Non-pigmented ciliary epithelial cell (primary cell): Measurements from ENCODE around the gene PDGFB.
A peak's percentile ranks its signal among the peaks of the same experiment; 100 is the strongest.
"Not testable (repeated sequence)": the region's sequence is repeated elsewhere in the genome, so short reads cannot be mapped to it uniquely, and the experiment has no call there.

Source experiments
- DNase-seq: peaks from one replicate; pipeline ENCODE4 v3.0.0-alpha.2; 2010; ENCODE audit warnings: low read depth

Gene PDGFB

DNA sequence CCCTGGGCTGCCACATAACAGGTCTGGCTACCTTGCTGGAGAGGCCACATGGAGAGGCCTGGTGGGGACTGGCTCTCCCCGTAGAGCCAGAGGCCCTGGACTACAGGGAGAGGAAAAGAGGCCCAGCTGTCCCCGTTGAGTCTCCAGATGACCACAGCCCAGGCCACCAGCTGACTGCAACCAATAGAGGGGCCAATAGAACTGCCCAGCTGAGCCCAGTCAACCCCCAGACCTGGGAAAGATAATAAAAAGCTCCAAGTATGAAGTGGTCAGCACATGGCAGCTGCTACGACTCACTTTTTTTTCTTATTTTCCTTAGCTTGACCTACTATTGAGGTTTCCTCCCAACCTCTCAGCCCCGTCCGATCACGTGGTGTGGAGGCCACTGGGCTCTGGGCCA lies 18.4 kb downstream of the PDGFB start:
- no peak for DNase-seq

DNA sequence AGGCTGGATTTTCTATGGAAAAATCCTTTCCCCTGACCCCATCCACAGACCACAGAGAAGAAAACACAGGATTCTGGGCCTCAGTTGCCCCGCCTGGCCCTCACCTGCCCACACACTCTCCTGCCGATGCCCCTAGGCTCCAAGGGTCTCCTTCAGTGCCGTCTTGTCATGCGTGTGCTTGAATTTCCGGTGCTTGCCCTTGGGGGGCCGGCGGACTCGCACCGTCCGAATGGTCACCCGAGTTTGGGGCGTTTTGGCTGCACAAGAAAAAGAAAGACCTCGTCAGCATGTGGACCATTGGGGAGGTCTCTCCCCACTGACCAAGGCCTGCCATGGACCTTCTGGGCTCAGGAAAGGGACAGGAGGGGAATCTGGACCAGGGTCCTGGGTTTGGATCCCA lies 19.2 kb downstream of the PDGFB start:
- DNase-seq = no peak

DNA sequence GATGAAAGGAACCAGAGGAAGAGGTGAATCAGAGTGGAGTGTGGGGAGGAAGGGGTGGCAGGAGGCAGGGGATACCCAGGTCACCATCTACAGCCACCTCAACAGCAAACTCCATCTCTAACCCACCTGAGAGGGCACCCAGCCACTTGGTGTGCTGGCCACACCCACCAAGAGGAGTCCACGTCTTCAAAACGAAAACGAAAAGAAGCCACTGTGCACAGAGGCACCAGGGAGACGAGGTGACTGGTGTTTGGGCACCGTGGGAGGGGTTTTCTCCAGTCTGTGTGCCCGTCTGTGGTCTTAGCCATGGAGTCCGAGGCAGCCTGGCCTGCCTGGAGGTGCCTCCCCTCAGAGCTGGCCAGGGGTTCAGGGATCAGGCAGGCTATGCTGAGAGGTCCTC lies 20.2 kb downstream of the PDGFB start:
- no peak for DNase-seq

DNA sequence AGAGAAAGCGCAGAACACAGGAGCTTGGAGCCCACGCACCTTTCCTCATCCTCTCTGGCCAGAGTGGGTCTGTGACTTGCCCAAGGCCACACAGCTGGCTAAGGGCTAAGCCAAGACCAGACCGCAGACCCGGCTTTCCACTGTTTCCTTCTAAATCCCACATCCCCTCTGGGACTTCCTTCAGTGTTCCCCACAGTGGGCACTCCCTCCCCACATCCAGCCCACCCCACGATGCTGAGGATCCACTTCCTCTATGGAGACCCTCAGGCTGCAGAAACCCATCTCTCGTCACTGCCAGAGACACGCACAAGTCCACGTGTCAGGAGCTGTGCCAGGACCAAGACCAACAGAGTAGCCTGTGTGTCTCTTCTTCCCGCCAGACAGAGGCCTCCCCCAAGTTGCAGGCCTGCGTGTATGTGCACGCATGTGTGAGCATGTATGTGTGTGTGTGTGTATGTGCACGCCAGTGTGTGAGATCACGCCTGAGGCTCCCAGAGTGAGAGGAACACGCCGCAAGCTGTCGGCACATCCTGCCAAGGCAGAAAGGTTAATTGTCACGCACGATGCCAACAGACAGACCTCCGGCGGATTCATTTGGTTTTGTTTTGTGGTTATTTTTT lies 21.6 kb downstream of the PDGFB start:
- no peak for DNase-seq

DNA sequence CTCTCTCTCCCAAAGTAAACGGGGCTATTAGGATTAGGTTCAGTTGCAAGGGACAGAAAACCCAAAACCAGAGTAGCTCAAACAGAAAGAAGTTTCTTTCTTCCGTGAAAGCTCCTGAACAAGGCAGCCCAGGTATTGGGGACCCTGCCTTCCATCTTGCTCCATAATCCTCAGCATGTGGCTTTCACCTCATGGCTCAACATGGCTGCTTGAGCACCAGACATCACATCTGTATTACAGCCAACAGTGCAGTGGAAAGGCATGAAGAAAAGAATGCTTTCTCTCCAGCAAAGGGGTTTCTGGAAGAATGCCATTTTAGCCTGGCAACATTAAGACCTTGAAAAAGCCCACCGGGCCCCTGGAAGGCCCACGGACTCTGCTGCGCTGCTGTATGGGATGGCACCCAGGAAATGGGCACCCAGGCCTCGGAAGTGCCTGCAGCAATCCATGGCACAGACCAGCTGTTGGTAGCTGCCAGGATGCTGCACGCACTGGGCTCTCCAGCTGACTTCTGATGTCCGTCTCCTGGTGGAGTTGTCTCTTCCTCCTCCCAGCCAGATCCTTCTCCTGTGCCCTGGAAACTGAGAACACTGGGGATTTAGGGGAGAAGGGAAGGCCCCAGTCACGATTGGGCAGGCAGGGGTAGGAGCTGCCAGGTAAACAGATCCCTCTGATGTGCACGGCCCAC lies 22.6 kb downstream of the PDGFB start:
- no peak for DNase-seq

DNA sequence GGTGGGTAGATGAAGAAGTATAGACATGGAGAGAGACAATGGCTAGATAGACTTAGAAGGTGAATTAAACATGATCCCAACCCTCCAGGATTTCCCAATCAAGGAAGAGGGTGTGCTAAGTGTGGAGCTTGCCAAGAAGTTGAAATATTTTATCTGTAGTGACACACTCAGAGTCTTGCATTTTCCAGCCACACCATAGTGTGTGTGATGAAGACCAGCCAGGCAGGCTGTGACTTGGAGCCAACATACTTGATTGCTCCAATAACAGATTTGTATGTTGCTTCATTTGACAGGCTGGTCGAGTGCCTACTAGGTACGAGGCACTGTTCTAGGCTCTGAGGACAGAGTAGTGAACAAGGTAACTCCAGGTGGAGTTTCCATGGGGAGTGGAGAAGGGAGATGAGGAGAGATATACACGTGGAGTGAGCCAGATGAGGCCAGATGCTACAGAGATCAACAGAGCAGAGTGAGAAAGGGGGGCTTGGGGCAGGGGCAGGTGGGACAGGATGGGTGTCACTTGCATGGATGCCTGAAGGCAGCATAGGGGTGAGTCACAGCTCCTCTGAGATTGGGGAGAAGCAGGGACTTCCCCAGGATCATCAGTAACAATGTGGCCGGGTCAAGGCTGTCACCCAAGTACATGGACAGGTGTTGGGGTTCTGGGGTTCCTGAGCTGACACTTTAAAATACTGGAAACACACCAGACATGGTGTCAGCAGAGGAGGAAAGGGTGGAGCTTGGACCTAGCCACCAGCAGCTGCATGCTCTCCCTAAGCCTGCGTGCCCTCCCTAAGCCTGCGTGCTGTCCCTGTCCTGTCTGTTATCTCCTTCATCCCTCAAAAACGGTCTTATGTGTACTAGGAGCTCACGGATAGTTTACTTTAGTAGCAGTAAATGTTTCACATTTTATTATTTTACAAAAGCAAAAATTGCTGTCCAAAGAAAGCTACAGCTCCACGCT lies 23.6 kb downstream of the PDGFB start:
- no peak for DNase-seq

DNA sequence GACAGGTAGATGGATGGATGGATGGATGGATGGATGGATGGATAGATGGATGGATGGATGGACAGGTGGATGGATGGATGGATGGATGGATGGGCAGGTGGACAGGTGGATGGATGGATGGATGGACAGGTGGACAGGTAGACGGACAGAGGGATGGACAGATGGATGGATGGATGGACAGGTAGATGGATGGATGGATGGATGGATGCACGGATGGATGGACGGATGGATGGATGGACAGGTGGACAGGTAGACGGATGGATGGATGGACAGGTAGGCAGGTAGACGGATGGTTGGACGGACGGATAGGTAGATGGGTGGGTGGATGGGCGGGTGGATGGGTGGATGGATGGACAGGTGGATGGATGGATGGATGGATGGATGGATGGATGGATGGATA lies 24.3 kb downstream of the PDGFB start:
- DNase-seq = no peak

DNA sequence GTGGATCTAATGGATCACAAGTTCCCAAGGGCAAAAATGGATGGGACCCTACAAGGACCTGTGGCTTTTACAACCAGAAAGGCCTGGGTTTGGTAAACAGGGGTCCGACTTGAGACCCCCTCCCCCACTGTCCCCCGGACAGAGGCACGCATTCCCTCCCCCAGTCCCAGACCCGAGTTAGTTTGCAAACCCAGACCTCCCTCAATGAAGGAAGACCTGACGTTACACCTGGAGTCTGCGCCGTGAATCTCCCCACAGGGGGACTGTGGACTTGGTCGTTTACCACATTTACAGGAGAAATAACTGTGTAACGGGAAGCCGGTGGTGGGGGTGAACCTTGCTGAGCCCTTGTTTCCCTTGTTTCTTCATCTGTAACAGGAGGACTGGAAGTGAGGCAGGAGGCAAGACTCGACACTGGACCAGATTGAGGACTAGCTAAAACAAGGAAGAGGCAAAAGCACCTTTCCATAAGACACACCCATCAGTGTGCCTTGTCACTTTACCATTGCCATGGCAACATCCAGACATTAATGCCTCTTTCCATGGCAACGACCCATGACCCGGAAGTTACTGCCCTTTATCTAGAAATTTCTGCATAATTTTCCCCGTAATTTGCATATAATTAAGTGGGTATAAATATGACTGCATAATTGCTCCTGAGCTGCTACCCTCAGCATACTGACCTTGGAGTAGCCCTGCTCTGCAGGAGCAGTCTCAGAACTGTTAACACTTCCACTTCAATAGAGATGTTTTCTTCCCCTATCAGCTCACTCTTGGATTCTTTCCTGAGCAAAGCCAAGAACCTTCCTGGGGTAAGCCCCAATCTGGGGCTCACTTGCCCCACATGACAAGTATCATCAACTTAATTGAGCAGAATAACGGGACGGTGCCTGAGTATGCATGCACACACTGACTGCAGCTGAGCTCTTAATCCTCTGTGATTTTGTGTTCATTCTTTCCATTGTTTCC lies 25.4 kb downstream of the PDGFB start:
- DNase-seq = no peak

DNA sequence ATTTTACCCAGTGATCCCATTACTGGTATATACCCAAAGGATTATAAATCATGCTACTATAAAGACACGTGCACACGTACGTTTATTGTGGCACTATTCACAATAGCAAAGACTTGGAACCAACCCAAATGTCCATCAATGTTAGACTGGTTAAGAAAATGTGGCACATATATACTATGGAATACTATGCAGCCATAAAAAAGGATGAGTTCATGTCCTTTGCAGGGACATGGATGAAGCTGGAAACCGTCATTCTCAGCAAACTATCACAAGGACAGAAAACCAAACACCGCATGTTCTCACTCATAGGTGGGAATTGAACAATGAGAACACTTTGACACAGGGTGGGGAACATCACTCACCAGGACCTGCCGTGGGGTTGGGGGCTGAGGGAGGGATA lies 26.4 kb downstream of the PDGFB start:
- not testable (repeated sequence) for DNase-seq

DNA sequence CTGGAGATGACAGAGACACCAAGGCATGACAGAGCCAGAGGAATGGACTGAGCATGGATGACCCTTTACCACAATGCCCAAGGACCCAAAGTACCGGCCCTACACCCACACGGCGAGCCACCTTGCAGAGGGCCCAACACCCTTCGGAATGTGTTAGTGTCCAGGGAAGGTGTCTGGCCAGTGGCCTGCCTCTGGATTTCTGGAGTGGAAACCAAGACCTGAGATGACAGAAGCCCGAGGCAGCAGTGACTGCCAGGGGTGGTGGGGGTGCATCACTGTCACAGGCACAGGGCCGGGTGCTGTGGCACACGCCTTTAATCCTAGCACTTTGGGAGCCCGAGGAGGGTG lies 28.7 kb downstream of the PDGFB start:
- DNase-seq = no peak

DNA sequence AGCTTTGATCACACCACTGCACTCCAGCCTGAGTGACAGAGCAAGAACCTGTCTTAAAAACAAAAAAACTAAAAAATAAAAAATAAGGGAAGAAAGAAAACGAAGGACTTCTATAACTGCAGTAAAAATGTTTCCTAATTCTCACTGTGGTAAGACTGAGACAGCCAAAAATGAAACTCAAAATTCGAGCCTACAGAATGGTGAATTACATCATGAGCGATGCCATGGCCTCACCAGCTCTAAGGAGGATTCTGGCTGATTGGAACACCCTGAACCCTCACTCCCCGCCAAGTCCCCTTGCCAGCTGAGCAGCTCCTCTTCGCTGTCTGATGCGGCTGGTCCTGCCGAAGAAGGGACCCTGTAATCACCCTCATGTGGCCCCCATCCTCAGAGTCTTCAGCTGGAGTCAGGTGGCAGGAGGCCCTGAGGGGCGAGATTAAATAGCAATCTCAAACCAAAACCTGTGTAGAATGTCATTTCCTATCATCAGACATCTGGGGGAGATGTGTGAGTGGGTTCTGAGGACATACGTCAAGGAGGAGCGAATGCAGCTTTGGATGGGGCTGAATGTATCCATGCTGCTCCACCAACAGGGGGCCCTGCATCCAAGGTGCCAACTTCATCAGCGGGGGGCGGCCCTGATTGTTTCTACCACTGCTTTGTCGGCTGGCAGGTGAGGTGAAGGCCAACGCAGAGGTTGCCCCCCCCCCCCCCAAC lies 29.2 kb downstream of the PDGFB start:
- DNase-seq = no peak

DNA sequence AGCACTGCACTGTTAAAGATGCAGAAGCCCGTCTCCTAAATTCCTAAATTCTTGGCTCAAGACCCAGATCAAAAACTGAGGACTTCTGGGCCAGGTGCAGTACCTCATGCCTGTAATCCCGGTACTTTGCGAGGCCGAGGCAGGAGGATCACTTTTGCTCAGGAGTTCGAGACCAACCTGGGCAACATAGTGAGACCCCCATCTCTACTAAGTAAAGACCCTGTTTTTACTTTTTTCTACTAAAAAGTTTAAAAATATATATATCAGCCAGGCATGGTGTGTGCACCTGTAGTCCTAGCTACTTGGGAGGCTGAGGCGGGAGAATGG lies 29.7 kb downstream of the PDGFB start:
- DNase-seq = no peak

DNA sequence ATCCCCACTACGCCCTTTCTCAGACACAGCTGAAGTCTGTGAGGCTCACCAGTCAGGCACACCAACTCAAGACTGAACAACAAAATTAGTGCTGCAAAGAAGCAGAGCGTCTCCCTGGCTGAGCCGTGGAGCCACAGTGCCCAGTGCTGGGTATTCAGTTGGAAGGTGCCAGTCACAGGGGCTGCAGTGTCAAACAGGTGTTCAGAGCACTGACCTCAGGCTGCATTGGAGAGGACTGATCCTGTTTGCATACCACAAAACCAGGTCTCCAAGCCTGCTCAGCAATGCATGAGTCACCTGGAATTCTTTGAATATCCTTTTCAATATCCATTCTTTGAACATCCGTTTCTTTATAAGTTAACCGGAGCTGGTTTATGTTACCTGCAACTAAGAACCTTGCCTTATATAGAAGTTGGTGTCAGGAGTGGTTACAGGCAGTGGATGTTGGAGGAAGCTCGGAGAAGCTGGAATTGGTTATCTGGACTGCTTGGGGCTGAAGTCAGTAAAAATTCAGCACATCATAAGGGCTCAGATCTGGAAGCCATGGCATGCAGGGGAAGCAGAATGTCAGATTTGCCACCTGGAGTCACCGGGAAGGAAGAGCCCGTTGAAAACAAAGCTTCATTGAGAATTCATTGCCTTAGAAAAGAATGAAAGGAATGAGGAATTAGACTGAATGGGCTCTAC lies 30.3 kb downstream of the PDGFB start:
- DNase-seq = peak; percentile 23

DNA sequence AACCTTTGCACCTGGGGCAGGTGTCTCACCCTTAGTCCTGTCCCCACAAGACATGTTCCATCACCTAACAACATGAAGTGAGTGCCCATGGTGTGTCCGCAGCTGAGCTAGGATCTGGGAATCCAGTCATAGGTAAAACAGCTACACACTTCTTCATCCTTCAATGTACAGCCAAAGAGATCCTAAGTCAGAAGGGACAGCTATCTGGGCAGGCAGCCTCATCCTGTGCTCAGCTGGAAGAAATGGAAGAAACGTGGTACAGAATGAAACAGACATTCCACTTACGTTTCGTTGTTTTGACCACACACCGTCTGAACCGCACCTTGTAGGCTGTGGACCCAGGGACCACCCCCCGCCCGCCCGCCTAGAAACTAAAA lies 30.8 kb downstream of the PDGFB start:
- DNase-seq = no peak

DNA sequence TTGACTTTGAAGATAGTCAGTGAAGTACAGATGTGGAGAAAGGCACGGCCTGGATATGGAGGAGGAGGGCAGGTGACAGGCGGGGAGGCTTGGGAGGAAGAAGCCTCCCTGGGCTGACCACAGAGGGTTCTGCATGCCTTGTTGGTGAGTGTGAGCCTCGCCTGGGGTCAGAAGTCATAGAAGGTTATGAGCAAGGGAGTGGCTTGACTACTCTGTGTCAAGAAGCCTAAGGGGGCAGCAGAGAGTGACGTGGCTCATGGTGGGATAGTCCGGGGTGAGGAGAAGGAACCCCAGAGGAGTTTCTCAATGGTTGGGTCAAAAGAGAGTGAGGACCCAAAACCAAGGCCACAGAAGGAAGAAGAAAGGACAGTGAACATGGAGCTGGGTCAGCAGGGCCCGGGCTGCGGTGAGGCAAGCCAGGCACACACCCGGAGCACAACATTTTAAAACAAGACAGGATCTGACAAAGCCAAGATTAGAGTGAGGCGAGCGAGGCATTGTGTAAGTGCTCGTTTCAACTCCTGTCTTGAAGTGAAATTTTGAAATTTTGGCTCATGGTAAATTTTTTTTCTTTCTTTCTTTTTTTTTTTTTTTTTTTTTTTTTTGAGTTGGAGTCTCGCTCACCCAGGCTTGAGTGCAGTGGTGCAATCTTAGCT lies 31.9 kb downstream of the PDGFB start:
- DNase-seq = no peak

DNA sequence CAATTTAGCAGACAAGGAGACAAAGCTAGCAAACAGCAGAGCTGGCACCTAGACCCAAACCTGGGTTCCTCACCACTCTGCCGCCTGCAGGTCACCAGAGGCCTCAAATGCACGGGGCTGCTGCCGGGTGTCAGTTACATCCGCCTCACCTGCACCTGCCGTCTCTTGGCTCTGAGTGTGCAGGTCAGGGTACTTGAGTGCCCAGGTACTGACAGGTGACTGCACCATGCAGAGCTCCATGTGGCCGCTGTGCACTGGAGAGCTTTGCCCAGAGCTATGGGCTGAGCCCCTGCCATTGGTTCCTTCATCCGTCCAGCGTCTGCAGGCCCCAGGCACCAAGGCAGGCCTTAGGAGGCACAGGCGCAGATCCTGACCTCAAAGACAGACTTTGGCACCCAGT lies 35.0 kb downstream of the PDGFB start:
- DNase-seq = no peak

DNA sequence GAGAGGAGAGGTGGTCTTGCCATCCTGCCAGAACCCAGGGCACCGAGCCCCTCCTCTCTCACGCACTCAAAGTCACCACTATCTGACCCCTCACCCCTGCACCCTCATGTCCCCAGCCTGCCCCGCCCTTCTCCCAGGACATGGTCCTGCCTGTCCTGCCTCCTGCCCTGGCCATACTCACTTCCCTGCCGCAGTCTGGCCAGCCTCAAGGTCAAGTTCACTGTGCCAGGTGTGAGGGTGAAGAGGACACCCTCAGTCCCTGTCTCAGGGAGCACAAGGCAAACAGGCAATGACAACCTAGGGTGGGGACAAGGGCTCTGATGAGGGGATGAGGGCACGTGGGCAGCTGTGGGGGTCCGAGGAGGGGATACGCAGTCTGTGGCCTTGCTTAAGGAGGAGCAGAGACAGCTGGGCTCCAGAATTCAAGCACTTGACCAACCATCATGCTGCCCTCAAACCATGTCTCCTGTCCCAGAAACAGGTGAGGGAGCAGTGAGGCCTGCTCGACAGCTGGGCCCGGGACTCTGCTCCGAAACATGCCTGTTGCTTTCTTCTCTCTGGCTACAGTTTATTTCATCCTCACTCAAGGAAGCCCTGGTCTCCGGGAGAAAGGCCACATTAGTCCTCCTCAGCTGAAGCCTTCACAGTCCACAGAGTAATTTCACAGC lies 36.6 kb downstream of the PDGFB start:
- DNase-seq = no peak

DNA sequence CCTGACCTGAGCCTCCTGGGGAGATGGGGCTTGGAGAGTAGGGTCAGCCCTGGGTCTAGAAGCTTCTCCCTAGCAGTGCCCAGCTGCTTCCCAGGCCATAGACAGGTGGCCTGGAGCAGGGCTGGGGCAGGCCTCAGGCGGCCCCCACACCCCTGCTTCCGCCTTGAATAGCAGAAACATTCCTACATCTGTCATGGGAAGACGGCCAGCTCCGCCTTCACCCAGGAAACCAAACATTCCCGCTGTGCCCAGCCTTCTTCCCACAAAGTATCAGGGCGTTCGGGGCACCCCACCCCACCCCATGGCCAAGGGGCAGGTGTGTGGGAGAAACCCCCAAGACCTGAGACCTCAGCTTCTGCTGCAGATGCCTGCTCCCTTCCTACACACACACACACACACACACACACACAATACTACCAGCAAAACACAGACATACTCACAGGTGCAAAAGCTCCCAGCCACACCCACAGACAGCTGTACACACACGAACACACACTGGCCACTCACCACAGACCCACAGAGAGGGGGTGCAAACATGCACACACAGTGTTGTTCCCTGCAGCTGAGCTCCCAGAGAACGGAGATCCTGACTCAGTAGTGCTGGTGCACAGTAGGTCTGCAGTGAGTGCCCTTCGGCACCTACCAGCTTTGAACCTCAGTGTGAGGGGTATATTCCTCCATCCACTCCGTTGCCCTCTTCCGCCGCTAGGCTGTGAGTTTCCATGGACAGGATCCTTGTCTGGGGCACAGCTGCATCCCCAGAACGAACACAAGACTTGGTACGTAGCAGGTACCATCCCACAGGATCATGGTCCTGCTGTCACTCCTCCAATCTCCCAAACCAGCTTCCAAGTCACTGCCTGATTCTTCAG lies 37.4 kb downstream of the PDGFB start:
- no peak for DNase-seq

DNA sequence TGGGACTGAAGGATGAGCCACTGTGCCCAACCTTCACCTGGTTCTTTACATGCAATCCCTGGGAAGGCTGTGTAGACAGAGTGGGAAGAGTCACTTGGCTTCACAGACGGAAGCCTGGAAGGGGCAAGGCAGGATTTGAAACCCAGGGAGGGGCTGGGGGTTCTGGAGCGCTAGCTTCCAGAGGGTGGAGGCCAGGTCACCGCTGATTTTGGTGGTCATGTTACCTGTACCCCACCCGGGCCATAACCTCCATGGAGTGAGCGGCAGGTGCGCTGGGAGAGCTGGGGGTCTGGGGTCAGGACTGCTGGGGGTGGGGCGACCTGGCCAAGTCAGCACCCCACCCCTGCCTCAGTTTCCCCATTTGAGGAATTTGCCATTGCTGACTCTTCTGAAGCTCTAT lies 38.3 kb downstream of the PDGFB start:
- DNase-seq = no peak
